Muscle of leg (tissue), 11 donors: Measurements from ENCODE around the gene MEIOSIN. TPM values are rescaled to one million over a fixed set of nuclear protein-coding genes. Genes with fewer than 3 reads are reported as not detected.

Experiments used
- DNase-seq: peaks from one replicate; pipeline ENCODE4 v3.0.0; 2013
- H3K27ac ChIP-seq: one replicate; pipeline ENCODE4 v1.5.1; 2013; ENCODE audit warnings: mild to moderate bottlenecking, low read length, control low read depth
- H3K27me3 ChIP-seq: one replicate; pipeline ENCODE4 v1.6.1; 2013; ENCODE audit warnings: low read length; ENCODE audit not compliant: control insufficient read depth, insufficient read depth
- H3K36me3 ChIP-seq: one replicate; pipeline ENCODE4 v1.6.1; 2013; ENCODE audit warnings: low read length; ENCODE audit not compliant: control insufficient read depth, insufficient read depth
- H3K4me1 ChIP-seq: one replicate; pipeline ENCODE4 v1.6.1; 2013; ENCODE audit warnings: low read length; ENCODE audit not compliant: control insufficient read depth, insufficient read depth
- H3K4me3 ChIP-seq: one replicate; pipeline ENCODE4 v1.5.1; 2013; ENCODE audit warnings: low read length, control low read depth
- H3K9me3 ChIP-seq: replicated peaks from 2 replicates; pipeline ENCODE4 v1.6.1; 2013; ENCODE audit warnings: low read depth, low read length; ENCODE audit not compliant: control insufficient read depth
- WGBS: methylation state at CpG from one replicate; pipeline ENCODE4 v1.1.5; 2013; ENCODE audit warnings: missing lambda C conversion rate; ENCODE audit not compliant: insufficient coverage; 5-methylcytosine and 5-hydroxymethylcytosine counted together
- polyA plus RNA-seq, 8 donors: library from polyadenylated mRNA; unstranded; fragments of 120-200 nt; gene quantifications; one replicate each; pipeline versions ENCODE4 v1.2.1 to v1.2.3, GENCODE V29; 2013; ENCODE audit warnings: inconsistent platforms in 1 of 8, low replicate concordance in 1 of 8; ENCODE audit not compliant: insufficient read length in 8 of 8, insufficient read depth in 1 of 8
- total RNA-seq: library from RNA; stranded (reverse); fragments of 120-200 nt; gene quantifications from one replicate; pipeline ENCODE4 v1.2.4, GENCODE V29; 2013

The MEIOSIN gene
- total and polyA plus RNA-seq, 9 donors: 0.04 TPM; not detected in 8

DNA sequence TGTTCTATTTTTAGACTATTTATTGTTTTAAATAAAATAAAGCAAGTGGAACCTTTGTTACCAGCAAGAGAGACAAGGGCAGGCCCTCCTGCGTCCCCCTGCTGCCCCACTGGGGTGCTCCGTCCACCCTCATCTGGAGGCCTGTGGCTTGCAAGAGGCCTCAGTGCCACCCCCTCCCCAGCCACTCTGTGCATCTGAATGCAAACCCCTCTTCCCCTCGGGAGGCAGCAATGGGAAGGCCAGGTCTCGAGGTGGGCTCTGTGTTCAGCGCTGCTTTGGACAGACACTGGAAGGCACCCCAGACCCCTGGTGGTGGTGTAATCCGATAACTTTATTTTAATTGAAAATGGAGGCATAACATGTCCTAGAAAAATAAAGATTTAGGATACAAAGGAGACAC is 31.2 kb downstream of the MEIOSIN start:
- no peak overlapping the region for H3K4me3 ChIP-seq

DNA sequence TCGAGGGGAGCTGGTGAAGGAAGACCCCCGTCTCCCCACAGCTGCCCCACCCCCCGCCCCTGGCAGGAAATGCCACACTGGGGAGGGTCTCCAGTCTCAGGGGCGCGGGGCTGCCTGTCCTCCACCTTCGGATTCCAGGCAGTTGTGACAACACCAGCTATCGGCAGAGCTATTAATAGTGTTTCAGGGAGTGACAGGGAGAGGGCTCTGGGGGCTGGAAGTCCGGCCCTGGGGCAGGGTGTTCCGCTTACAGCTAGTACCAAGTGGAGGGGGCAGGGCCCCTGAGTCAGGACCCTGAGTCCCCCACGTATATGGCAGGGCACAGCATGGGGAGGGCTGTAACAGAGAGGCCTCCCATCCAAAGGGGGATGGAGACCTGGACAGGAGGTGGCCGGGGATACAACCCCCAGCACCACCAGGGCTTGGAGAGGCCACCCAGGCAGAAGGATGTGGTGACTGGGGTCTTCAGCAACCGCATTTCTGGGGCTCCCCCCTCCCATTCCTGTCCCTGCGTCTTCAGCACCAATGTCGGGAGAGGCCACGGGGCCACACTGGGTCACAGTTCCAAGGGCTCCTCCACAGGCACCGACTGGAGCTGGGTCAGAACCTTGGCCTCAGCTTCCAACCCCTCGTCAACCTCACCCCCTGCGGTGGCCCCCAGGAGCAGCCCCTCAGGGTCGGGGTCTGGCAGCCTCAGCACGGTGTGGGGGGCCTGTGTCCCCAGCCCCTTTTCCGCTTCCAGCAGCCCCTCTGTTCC is 31.9 kb downstream of the MEIOSIN start:
- Histone ChIP-seq H3K4me1 (peaks cover 51% of the 10 kb centered on the region), H3K36me3 (peaks cover 13% of the 10 kb centered on the region), H3K9me3 (no peaks in the 10 kb centered on the region), H3K27me3 (peaks cover 6% of the 10 kb centered on the region), H3K4me3 (no peak overlapping the region), H3K27ac (peak overlapping the region; percentile 98)
- DNase-seq: peak; percentile 60
- WGBS: 35% methylated on average over 14 of the region's 21 CpGs

More for the DNA sequence above, 31.2 kb downstream of the MEIOSIN start:
- Histone ChIP-seq H3K36me3 (peaks cover 11% of the 10 kb centered on the region), H3K4me1 (peaks cover 46% of the 10 kb centered on the region), H3K27me3 (peaks cover 6% of the 10 kb centered on the region), H3K27ac (peak overlapping the region; percentile 98), H3K9me3 (no peaks in the 10 kb centered on the region)
- 58% methylated on average over 3 of the region's 6 CpGs for WGBS
- DNase-seq: no peak

DNA sequence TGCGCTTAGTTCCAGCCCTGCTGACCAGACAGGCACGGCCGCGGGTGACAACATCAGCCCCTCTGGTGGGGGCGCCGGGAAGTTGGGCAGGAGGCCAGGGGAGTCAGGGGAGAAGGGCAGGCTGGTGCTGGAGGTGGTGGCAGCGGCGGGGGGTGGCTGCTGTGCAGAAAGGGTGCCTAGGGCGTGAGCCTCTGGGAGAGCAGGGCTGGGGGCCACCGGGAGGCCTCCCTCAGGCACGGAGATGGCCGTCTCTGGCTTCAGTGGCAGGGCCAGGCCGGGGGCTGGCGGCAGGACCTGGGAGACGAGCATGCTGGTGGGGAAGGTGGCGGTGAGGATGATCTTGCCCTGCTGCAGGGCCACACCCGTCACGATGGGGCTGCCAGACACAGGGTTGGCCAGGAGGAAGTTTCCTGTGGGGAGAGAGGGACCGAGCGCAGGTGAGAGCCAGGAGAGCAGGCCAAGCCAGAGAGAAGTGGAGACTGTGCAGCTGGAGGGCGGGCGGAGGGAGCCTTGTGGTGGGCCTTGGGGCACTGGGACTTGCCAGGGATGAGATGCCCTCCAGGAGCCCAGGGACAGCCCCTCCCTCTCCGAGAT is 32.6 kb downstream of the MEIOSIN start:
- peaks cover 13% of the 10 kb centered on the region for H3K36me3 ChIP-seq
- no peaks in the 10 kb centered on the region for H3K9me3 ChIP-seq
- peaks cover 55% of the 10 kb centered on the region for H3K4me1 ChIP-seq
- peak overlapping the region; percentile 98 for H3K27ac ChIP-seq
- DNase-seq: no peak
- no peak overlapping the region for H3K4me3 ChIP-seq
- 45% methylated on average over 18 of the region's 23 CpGs for WGBS
- peaks cover 6% of the 10 kb centered on the region for H3K27me3 ChIP-seq

DNA sequence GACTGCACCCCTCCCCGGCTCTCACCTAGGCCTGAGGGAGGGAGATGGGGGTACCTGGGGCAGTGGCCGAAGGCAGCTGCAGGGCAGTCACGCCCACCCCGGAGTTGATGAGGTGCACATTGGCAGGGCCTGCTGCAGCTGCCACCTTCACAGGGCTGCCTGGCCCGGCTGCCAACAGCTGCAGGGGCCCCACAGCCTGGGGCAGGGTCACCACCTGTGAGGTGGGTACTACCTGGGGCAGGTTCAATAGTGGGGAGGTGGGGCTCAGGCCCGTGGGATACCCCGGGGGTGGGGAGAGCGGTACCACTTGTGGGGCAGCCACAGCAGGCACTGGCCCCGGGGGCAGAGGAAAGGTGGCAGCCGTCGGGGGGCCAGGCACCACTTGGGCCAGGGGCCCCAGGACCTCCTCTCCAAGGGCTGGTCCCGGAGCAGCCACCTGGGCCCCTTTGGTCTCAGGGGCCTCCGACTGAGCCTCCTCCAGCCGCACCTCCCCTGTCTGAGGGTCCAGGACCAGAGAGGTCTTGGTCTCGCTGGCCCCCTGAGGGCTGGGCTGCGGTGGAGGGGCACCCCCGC is 33.1 kb downstream of the MEIOSIN start:
- peaks cover 18% of the 10 kb centered on the region for H3K36me3 ChIP-seq
- no peaks in the 10 kb centered on the region for H3K9me3 ChIP-seq
- peak overlapping the region; percentile 89 for H3K4me3 ChIP-seq
- peak overlapping the region; percentile 98 for H3K27ac ChIP-seq
- H3K27me3 ChIP-seq: peaks cover 5% of the 10 kb centered on the region
- 40% methylated on average over 17 of the region's 17 CpGs for WGBS
- DNase-seq: no peak
- H3K4me1 ChIP-seq: peaks cover 61% of the 10 kb centered on the region

DNA sequence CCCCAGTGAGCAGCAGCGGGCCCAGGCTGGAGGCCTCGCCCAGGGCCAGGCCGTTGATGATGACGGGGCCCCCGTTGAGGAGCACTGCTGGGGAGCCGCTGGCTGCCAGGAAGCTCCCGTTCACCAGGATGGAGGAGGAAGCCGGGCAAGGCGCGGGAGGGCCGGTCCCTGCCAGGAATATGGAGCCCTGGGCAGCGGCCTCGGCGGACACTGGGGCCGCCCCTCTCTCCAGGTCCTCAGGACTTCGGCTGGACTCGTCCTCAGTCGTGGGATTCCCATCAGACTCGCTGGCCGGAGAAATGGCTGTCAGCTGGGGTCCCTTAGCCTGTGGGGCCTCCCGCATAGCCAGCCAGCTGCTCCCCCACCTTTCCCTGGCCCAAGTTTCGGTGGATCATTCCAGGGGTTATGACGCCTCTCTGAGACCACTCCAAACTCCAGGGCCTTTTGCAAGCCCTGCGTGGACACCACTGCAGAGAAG is 33.7 kb downstream of the MEIOSIN start:
- Histone ChIP-seq H3K9me3 (no peaks in the 10 kb centered on the region), H3K36me3 (peaks cover 23% of the 10 kb centered on the region), H3K27me3 (peaks cover 2% of the 10 kb centered on the region), H3K4me1 (peaks cover 66% of the 10 kb centered on the region), H3K27ac (peak overlapping the region; percentile 98), H3K4me3 (peak overlapping the region; percentile 89)
- no peak for DNase-seq
- WGBS: 13% methylated on average over 21 of the region's 24 CpGs

DNA sequence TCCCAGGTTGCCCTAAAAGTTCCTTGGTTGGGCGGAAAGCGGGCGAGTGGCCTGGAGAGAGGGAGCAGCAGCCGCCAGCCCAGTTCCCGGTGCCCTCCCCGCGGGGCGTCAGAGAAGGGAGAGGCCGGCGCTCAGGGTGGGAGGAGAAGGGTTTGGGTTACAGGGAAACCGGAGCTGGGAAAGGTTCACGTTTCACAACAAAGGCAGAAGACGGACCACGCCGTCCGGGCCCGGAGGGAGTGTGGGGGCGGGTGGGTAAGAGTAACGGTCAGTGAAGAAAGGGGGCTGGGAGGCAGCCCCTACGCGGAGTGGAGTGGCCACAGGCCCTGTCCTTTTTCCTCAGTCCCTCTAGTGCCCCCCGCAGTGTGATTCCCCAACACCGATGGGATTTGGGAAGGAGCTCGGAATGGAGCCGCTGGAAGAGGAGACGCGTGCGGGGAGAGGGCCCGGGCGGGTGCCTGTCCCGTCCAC is 34.2 kb downstream of the MEIOSIN start:
- WGBS: 2% methylated on average over 27 of the region's 31 CpGs
- Histone ChIP-seq H3K27me3 (peaks cover 2% of the 10 kb centered on the region), H3K27ac (peak overlapping the region; percentile 98), H3K9me3 (no peaks in the 10 kb centered on the region), H3K4me1 (peaks cover 71% of the 10 kb centered on the region), H3K4me3 (peak overlapping the region; percentile 89), H3K36me3 (peaks cover 28% of the 10 kb centered on the region)
- peak; percentile 93 for DNase-seq

DNA sequence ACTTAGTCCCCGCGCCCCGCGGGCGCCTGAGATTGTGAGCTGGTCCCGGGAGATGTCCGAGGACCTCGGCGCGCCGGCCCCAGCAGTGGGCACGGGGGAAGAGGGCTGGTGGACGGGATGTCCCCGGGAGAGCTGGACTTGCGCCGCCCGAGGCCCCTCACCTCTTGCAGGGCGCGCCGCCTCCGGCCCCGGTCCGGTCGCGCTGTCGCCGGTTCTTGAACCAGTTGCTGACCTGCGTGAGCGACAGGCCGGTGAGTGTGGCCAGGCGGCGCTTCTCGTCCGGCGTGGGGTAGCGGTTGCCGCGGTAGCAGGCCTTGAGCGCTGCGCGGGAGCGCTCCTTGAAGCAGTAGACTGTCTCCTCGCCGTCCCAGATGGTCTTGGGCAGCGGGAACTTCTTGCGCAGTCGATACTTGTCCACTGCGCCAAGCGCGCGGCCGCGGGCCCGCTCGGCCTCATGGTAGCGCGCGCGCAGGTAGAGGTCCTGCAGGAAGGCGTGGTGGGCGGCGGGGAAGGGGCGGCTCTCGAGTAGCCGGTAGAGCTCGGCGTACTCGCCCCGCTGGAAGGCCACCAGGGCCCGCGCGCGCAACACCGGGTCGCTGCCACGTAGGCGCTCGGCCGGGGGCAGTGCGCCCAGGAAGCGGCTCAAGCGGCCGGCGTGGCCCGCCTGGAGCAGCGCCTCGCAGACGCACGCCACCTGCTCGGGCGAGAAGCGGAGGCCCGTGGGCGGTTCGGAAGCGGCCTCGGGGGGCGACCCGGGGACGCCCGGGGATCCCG is 34.8 kb downstream of the MEIOSIN start:
- peaks cover 75% of the 10 kb centered on the region for H3K4me1 ChIP-seq
- H3K27ac ChIP-seq: peak overlapping the region; percentile 98
- peaks cover 35% of the 10 kb centered on the region for H3K36me3 ChIP-seq
- peaks cover 2% of the 10 kb centered on the region for H3K27me3 ChIP-seq
- peak; percentile 89 for DNase-seq
- WGBS: under 1% methylated on average over 98 of the region's 102 CpGs
- no peaks in the 10 kb centered on the region for H3K9me3 ChIP-seq
- H3K4me3 ChIP-seq: peak overlapping the region; percentile 89

DNA sequence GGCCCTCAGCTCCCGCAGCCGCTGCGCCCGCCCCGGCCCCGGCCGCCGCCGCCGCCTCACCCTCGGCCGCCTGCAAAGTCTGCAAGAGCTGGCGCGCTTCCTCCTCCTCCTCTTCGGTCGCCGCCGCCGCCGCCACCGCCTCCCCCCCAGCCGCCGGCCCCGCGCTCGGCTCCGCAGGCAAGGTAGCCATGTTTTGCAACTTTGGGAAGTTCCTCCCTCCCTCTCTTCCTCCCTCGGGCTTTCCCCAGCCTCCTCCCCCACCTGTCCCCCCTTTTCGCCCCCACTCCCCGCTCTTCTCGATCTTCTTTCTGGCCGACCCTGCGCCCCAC is 35.4 kb downstream of the MEIOSIN start:
- Histone ChIP-seq H3K4me1 (peaks cover 75% of the 10 kb centered on the region), H3K27me3 (peaks cover 2% of the 10 kb centered on the region)

DNA sequence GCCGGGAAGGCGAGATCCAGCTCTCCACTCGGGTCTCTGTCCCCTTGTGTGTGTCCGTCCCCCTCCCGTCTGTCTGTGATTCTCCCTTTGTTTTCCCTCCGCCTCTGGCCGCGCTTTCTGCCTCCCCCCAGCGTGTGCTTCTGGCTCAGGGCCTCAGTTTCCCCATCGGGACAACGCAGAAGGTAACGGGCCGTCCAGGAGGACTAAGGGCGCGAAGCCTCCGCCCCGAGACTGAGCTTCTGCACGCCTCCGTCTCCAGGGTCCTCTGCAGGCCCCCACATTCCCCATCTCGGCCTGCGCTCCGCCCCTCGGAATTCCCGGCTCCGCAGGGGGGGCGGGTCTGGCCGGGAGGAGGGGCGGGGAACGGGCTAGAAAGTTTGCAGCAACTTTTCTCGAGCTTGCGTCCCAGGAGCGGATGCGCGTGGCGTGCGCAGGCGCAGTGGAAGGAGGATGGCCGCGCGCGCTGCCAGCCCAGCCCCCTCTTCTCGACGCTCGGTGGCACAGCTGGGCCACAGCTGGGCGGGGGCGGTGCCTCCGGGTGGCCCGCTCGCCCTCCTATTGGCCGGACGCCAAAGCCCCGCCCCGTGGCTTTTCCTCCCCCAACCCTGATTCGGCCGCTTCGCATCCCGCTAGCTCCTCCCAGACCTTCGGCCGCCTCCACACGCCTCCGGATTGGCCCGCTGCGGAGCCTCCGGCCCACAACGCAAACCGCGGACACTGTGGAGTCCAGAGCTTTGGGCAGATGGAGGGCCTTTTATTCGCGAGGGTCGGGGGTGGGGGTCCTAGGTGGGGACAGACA is 35.9 kb downstream of the MEIOSIN start, which contains the start of gene SIX5:
TSS of gene SIX5 (minus strand) at position 269 of the 799 bp plus-strand sequence. CDS start 408 bp downstream, outside the sequence.
- Histone ChIP-seq H3K4me3 (peak within 1 kb of the TSS; percentile 89), H3K27ac (peak within 1 kb of the TSS; percentile 100), H3K27me3 (peaks cover 2% of the 10 kb centered on the region), H3K36me3 (peaks cover 38% of the 10 kb centered on the region), H3K9me3 (no peaks in the 10 kb centered on the region), H3K4me1 (peaks cover 71% of the 10 kb centered on the region)
- under 1% methylated on average over 63 of the region's 70 CpGs for WGBS
- peak; percentile 99 for DNase-seq

More for the DNA sequence above, 35.4 kb downstream of the MEIOSIN start:
- Histone ChIP-seq H3K4me3 (peak overlapping the region; percentile 89), H3K27ac (peak overlapping the region; percentile 100), H3K36me3 (peaks cover 38% of the 10 kb centered on the region), H3K9me3 (no peaks in the 10 kb centered on the region)
- WGBS: 0% methylated on average over 32 of the region's 33 CpGs
- no peak for DNase-seq
